Stimulated activated CD8-positive, alpha-beta memory T cell treated with anti-CD3 and anti-CD28 coated beads, Interleukin-12 subunit alpha, Interleukin-12 subunit beta, amount 100 ng/mL, for 1 hour (primary cell): ENCODE measurements around the gene ZNF837.
"Not testable (repeated sequence)": the region's sequence is repeated elsewhere in the genome, so short reads cannot be mapped to it uniquely, and the experiment has no call there.

Source experiments
- DNase-seq: peaks from one replicate; pipeline ENCODE4 v3.0.0-alpha.2; 2020; ENCODE audit warnings: low read depth

The ZNF837 gene

GRCh38 chr19:58395979-58396627, 15.3 kb upstream of the ZNF837 start:
- no peak for DNase-seq

- DNase-seq: no peak
Measured at GRCh38 chr19:58395220-58395978, 14.6 kb upstream of the ZNF837 start, which contains the start of gene RNF225. TSS of gene RNF225 (plus strand) at chr19:58395656. CDS start at chr19:58396090, 434 bp downstream.

- DNase-seq: no peak
Measured at GRCh38 chr19:58394821-58395219, 14.0 kb upstream of the ZNF837 start.

GRCh38 chr19:58393725-58394033, 12.8 kb upstream of the ZNF837 start:
- DNase-seq: no peak

DNA sequence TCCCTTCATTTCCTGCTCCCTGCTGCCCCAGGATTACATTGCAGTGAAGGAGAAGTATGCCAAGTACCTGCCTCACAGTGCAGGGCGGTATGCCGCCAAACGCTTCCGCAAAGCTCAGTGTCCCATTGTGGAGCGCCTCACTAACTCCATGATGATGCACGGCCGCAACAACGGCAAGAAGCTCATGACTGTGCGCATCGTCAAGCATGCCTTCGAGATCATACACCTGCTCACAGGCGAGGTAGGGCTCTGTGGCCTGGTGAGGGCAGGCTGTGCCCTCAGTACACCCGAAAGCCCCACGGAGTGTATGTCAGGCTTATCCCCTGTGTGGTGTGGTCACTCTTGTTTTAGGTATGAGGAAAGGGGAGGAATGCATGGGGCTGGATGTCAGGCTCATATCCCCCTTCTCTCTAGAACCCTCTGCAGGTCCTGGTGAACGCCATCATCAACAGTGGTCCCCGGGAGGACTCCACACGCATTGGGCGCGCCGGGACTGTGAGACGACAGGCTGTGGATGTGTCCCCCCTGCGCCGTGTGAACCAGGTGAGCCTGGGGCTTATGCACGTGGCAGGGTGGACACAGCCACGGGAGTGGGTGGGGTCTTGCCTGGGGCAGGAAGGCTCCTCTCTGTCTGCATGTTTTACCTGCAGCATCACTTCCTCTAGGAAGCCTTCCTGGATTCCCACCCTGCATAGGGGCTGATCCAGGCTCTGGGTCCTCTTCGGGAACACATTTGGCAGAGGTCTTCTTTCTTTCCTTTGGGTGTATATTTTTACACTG, 12.3 kb upstream of the ZNF837 start:
- DNase-seq: no peak

- no peak for DNase-seq
Measured at GRCh38 chr19:58388175-58388526, 7.3 kb upstream of the ZNF837 start.

DNA sequence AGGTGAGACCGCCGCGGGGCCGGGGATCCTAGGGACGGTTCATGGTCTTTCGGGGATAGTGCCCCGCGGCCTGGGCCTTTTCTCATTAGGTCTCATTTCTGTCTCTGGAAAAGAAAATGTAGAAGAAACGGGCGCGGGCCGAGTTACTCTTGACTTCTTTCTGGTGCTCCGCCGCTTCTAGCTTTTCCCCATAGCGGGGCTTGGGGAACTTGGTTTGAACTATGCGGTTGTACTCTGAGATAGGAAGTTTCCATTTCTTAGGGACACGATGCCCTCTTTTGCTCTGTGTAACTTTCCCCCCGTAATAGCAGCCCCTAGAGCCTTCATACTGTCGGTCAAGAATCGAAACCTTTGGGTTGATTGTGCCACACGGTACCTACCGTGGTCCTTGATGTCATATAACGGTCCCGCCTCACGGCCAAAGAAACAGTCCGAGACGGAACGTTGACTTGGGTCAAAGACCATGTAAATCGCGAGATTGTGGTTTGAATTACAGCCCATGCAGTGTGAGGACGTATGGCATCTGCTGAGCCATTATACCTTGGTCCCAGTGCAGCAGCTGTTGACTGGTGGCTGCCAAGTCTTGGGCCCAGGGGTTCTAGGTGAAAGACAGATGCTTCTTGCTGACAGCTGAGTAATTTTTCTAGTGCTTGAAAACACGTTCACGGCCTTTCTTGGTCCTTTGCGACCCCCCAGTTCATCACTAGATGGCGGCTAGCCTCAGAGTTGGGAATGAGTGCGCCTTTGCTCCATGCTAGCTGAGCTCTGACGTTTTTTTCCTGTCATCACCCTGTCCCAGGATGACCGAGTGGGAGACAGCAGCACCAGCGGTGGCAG, 6.7 kb upstream of the ZNF837 start:
- no peak for DNase-seq

DNA sequence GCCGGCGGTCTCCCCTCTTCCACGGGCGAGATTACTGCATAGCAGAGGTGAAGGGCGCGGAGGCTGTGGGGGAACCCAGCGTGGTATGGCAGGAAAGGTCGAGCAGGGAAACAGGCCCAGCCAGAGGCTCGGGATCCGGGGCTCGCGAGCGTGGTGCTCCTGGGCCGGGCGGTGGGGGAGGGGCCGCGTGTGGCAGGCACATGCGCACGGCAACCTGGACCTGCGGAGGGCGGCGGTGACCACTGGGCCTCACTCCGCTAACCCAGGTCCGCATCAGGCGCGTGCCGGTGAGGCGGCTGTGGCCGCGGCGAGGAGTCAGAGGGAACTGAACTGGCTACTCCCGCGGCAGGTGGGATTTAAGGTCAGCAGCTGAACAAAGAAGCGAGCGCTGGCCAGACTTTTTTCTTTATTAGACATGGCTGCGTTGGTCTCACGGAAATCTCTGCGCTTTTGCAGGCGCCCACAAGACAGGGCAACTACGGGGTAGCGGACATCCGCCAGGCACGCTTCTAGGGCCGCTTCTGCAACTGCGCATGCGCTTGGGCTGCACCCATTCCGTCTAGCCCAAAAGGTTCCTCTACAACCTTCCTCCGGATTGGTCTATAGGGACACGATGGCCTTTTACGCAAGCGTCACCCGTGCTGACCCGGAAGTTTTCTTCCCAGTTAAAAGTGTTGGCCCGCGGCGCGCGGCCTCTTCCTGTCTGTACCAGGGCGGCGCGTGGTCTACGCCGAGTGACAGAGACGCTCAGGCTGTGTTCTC, 5.9 kb upstream of the ZNF837 start, which contains the start of gene RPS5:
RPS5 (plus strand) TSS at position 694 of the 762 bp plus-strand sequence. CDS start 869 bp downstream, outside the sequence.
- peak; percentile 95 for DNase-seq

- DNase-seq: no peak
Measured at GRCh38 chr19:58385891-58386575, 5.2 kb upstream of the ZNF837 start.

GRCh38 chr19:58385313-58385890, 4.6 kb upstream of the ZNF837 start:
- DNase-seq: no peak

- DNase-seq: no peak
Measured at GRCh38 chr19:58382997-58383603, 2.3 kb upstream of the ZNF837 start.

- no peak for DNase-seq
Measured at GRCh38 chr19:58381460-58382212, 806 bp upstream of the ZNF837 start.

- no peak for DNase-seq
Measured at GRCh38 chr19:58380037-58380661, 681 bp downstream of the ZNF837 start.

DNA sequence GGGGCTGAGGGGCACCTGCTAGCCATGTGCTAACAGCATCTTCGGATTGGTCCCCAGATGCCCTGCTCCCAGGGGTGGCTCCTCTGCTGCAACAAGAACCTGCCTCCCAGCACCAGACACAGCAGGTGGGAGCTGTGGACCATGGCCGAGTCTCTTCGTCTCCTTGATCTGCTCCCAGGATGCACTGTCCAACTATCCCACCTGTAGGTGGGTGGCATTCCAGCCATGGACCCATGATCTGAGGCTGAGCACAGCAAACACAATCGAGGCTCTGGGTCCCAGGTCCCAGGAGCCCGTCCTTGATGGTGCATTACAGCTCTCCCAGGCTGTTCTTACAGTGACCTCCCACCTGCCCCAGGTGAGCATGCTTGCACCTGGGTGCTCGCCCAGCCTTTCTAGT, 1.6 kb downstream of the ZNF837 start:
- DNase-seq: no peak

DNA sequence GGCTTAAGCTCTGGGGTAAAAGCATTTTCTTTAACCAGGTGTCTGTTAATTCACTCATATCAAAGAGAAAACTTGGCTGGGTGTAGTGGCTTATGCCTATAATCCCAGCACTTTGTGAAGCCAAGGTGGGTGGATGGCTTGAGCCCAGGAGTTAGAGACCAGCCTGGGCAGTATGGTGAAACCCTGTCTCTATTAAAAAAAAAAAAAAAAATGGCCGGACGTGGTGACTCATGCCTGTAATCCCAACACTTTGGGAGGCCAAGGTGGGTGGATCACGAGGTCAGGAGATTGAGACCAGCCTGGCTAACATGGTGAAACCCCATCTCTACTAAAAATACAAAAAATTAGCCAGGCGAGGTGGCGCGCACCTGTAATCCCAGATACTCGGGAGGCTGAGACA, 4.1 kb downstream of the ZNF837 start:
- not testable (repeated sequence) for DNase-seq

- no peak for DNase-seq
Measured at GRCh38 chr19:58374200-58374599, 6.6 kb downstream of the ZNF837 start.

DNA sequence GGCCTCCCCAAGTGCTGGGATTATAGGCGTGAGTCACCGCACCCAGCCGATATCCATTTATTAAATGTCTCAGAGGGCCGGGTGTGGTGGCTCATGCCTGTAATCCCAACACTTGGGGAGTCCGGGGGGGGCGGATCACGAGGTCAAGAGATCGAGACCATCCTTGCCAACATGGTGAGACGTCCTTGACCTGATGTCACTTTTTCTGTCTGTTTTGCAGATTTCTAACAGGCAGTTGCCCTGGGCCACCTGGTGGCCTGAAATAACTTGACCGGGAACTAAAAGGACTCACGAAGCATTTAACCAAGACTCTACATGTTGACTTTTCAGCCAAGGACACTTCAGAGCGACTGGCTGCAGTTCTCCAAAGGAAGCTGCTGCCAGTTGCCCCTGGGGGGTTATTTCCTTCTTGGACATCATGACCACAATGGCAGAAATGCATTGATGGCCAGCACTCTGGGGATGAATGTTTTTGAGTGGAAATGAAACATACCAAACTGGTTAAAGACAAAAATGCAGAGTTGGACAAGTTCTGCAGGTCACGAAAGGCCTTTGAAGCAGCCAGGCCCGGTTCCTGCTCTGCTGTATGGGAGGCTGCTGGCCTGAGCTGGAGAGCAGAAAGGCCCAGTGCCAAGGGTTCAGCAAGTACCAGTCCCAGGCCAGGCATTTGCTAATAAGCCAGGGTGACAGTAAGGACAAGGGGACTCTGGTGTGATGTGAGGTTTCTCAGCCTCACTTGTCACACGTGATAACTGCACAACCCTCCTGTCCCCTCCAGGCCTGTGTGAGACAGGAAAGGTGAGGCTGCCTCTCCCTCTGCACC, 8.3 kb downstream of the ZNF837 start:
- DNase-seq: no peak
